MM.1S (cell line): ENCODE measurements around the gene SLC6A12.

Experiments
- CTCF ChIP-seq: fragments of 300-600 bp; sonication (generic); IDR thresholded peaks from 2 replicates; pipeline ENCODE4 v1.5.1; 2016; ENCODE audit warnings: antibody characterized with exemption, low read length, mixed read lengths
- EZH2 ChIP-seq: fragments of 300-600 bp; sonication (generic); optimal IDR thresholded peaks from 2 replicates; pipeline ENCODE3; 2017; ENCODE audit warnings: low read depth, mild to moderate bottlenecking, antibody characterized with exemption, low read length, mixed read lengths
- EZH2phosphoT487 ChIP-seq: fragments of 300-600 bp; sonication (generic); IDR thresholded peaks from 2 replicates; pipeline ENCODE4 v1.6.1; 2018; ENCODE audit warnings: antibody characterized with exemption, low read length

- TF ChIP-seq CTCF: no peak
- TF ChIP-seq EZH2: no peak
- no peak for TF ChIP-seq EZH2phosphoT487
Observed at GRCh38 chr12:212715-213526, 1.0 kb downstream of the SLC6A12 start.
